Activated CD4-positive, alpha-beta T cell treated with anti-CD3 and anti-CD28 coated beads, Interleukin-2, amount 50 U/mL, for 1 hour (primary cell): ENCODE measurements around the gene INTS1.

Experiments used
- DNase-seq: peaks from one replicate; pipeline ENCODE4 v3.0.0-alpha.2; 2020

INTS1 gene

GRCh38 chr7:1502845-1503244, 1.3 kb downstream of the INTS1 start:
- DNase-seq, result no peak

GRCh38 chr7:1501487-1502270, 2.5 kb downstream of the INTS1 start:
- no peak for DNase-seq

- no peak for DNase-seq
Measured at GRCh38 chr7:1500064-1500807, 4.0 kb downstream of the INTS1 start.

- no peak for DNase-seq
Measured at GRCh38 chr7:1499367-1500029, 4.7 kb downstream of the INTS1 start.

GRCh38 chr7:1498370-1499305, 5.6 kb downstream of the INTS1 start:
- DNase-seq, result no peak

GRCh38 chr7:1497293-1497927, 6.8 kb downstream of the INTS1 start:
- DNase-seq, result no peak

GRCh38 chr7:1496531-1497292, 7.5 kb downstream of the INTS1 start:
- DNase-seq, result no peak

- DNase-seq, result no peak
Measured at GRCh38 chr7:1495564-1496242, 8.5 kb downstream of the INTS1 start.

- DNase-seq, result no peak
Measured at GRCh38 chr7:1494866-1495563, 9.2 kb downstream of the INTS1 start.

- DNase-seq, result no peak
Measured at GRCh38 chr7:1494447-1494846, 9.7 kb downstream of the INTS1 start.

- no peak for DNase-seq
Measured at GRCh38 chr7:1493571-1493970, 10.6 kb downstream of the INTS1 start.

- no peak for DNase-seq
Measured at GRCh38 chr7:1493129-1493528, 11.1 kb downstream of the INTS1 start.

GRCh38 chr7:1492640-1493039, 11.5 kb downstream of the INTS1 start:
- no peak for DNase-seq

GRCh38 chr7:1492221-1492620, 12.0 kb downstream of the INTS1 start:
- DNase-seq, result no peak

- DNase-seq, result no peak
Measured at GRCh38 chr7:1490837-1491236, 13.4 kb downstream of the INTS1 start.

- DNase-seq, result no peak
Measured at GRCh38 chr7:1489336-1489735, 14.9 kb downstream of the INTS1 start.

GRCh38 chr7:1488016-1488415, 16.2 kb downstream of the INTS1 start:
- DNase-seq, result no peak

- no peak for DNase-seq
Measured at GRCh38 chr7:1487466-1487865, 16.7 kb downstream of the INTS1 start.

- DNase-seq, result no peak
Measured at GRCh38 chr7:1486571-1486970, 17.6 kb downstream of the INTS1 start.

GRCh38 chr7:1485156-1485555, 19.0 kb downstream of the INTS1 start:
- no peak for DNase-seq
